GM23338 (cell line): ENCODE data around the gene VTCN1. TPM values are rescaled to one million over a fixed set of nuclear protein-coding genes. Genes with fewer than 3 reads are reported as not detected.

Experiments used
- ATAC-seq: fragments of 200-7000 bp; cut with Tn5 transposase; 3 replicates; pipeline ENCODE4 v1.9.1; 2020
- DNase-seq: peaks from one replicate; pipeline ENCODE4 v3.0.0-alpha.2; 2015; ENCODE audit warnings: low spot score
- H2AFZ ChIP-seq: fragments of 200-600 bp; sonication (generic); 2 replicates; pipeline ENCODE4 v1.8.0; 2016; ENCODE audit warnings: antibody characterized with exemption, mild to moderate bottlenecking, moderate library complexity
- H3F3A ChIP-seq: fragments of 200-600 bp; sonication (generic); replicated peaks from 2 replicates; pipeline ENCODE4 v1.8.0; 2017; ENCODE audit warnings: antibody characterized with exemption, mixed run types, low read depth
- H3K27ac ChIP-seq: fragments of 200-600 bp; sonication (generic); 2 replicates; pipeline ENCODE4 v1.6.1; 2016; ENCODE audit warnings: low read depth
- H3K27me3 ChIP-seq: fragments of 200-600 bp; sonication (generic); 2 replicates; pipeline ENCODE4 v1.8.0; 2016; ENCODE audit warnings: mild to moderate bottlenecking, mixed run types, moderate library complexity; ENCODE audit not compliant: insufficient read depth
- H3K36me3 ChIP-seq: fragments of 200-600 bp; sonication (generic); 2 replicates; pipeline ENCODE4 v1.8.0; 2016; ENCODE audit warnings: mild to moderate bottlenecking; ENCODE audit not compliant: insufficient read depth
- H3K4me1 ChIP-seq: fragments of 200-600 bp; sonication (generic); 2 replicates; pipeline ENCODE4 v1.8.0; 2016; ENCODE audit warnings: mild to moderate bottlenecking, moderate library complexity; ENCODE audit not compliant: insufficient read depth
- H3K4me2 ChIP-seq: fragments of 200-600 bp; sonication (generic); 2 replicates; pipeline ENCODE4 v1.7.1; 2017; ENCODE audit warnings: mixed run types
- H3K4me3 ChIP-seq: fragments of 200-600 bp; sonication (generic); 2 replicates; pipeline ENCODE4 v1.6.1; 2016; ENCODE audit warnings: mixed run types
- H3K79me2 ChIP-seq: fragments of 200-600 bp; sonication (generic); replicated peaks from 2 replicates; pipeline ENCODE4 v1.8.0; 2017; ENCODE audit warnings: mild to moderate bottlenecking; ENCODE audit not compliant: insufficient read depth
- H3K9me2 ChIP-seq: fragments of 200-600 bp; sonication (generic); 2 replicates; pipeline ENCODE4 v1.8.0; 2017; ENCODE audit not compliant: insufficient read depth
- H4K20me1 ChIP-seq: fragments of 200-600 bp; sonication (generic); replicated peaks from 2 replicates; pipeline ENCODE4 v1.8.0; 2017; ENCODE audit warnings: mild to moderate bottlenecking; ENCODE audit not compliant: insufficient read depth
- H3K27ac Mint-ChIP-seq: 2 replicates; pipeline ENCODE4 v1.8.0; 2020; ENCODE audit warnings: inconsistent platforms, mild to moderate bottlenecking, moderate library complexity, mixed read lengths
- H3K27me3 Mint-ChIP-seq: 3 replicates; pipeline ENCODE4 v1.8.0; 2022; ENCODE audit warnings: low read depth, mild to moderate bottlenecking, moderate library complexity, mixed read lengths, inconsistent platforms; ENCODE audit not compliant: insufficient read depth, poor library complexity
- H3K36me3 Mint-ChIP-seq: 3 replicates; pipeline ENCODE4 v1.8.0; 2021; ENCODE audit warnings: low read depth, mild to moderate bottlenecking, inconsistent platforms, moderate library complexity, mixed read lengths
- H3K4me1 Mint-ChIP-seq: 3 replicates; pipeline ENCODE4 v1.8.0; 2020; ENCODE audit warnings: mild to moderate bottlenecking, inconsistent platforms, mixed read lengths
- H3K4me3 Mint-ChIP-seq: 3 replicates; pipeline ENCODE4 v1.8.0; 2021; ENCODE audit warnings: moderate library complexity, mild to moderate bottlenecking, inconsistent platforms, mixed read lengths
- H3K9me3 Mint-ChIP-seq: 3 replicates; pipeline ENCODE4 v1.8.0; 2020; ENCODE audit warnings: moderate library complexity, mild to moderate bottlenecking, inconsistent platforms, mixed read lengths
- EZH2 ChIP-seq: fragments of 200-600 bp; sonication (generic); IDR thresholded peaks from one replicate; pipeline ENCODE4 v1.8.0; 2017; ENCODE audit warnings: antibody characterized with exemption, mild to moderate bottlenecking, low read depth; ENCODE audit not compliant: unreplicated experiment
- EZH2phosphoT487 ChIP-seq: fragments of 200-600 bp; sonication (generic); IDR thresholded peaks from one replicate; pipeline ENCODE4 v1.8.1; 2018; ENCODE audit warnings: antibody characterized with exemption; ENCODE audit not compliant: unreplicated experiment
- JUNB ChIP-seq: IDR thresholded peaks from one replicate; pipeline ENCODE4 v1.6.1; 2016; ENCODE audit warnings: antibody characterized with exemption; ENCODE audit not compliant: unreplicated experiment
- NANOG ChIP-seq: IDR thresholded peaks from 2 replicates; pipeline ENCODE4 v1.6.1; 2016; ENCODE audit warnings: antibody characterized with exemption, borderline replicate concordance
- POLR2AphosphoS5 ChIP-seq: IDR thresholded peaks from 2 replicates; pipeline ENCODE4 v1.6.1; 2016; ENCODE audit warnings: antibody characterized with exemption, low read depth
- STAT1 ChIP-seq: IDR thresholded peaks from one replicate; pipeline ENCODE4 v1.6.1; 2016; ENCODE audit warnings: antibody characterized with exemption; ENCODE audit not compliant: unreplicated experiment
- ZNF114 ChIP-seq: fragments of 250-450 bp; sonication (Bioruptor Pico); IDR thresholded peaks from 2 replicates; pipeline ENCODE4 v1.5.0; 2020; ENCODE audit warnings: mild to moderate bottlenecking, moderate library complexity
- ZNF331 ChIP-seq: fragments of 250-450 bp; sonication (Bioruptor Pico); IDR thresholded peaks from 2 replicates; pipeline ENCODE4 v1.5.0; 2020; ENCODE audit warnings: low read depth, mild to moderate bottlenecking, moderate library complexity
- polyA plus RNA-seq: library from polyadenylated mRNA; unstranded; fragments of >200 nt; fragmentation: Nextera tagmentation; extraction: Ambion mirVana; gene quantifications from 2 replicates; pipeline ENCODE4 v1.2.1, GENCODE V29; 2016
- total RNA-seq: library from RNA; depleted of rRNA; stranded (reverse); fragments of >200 nt; shearing (Covaris generic); gene quantifications from 2 replicates; pipeline ENCODE4 v1.2.3, GENCODE V29; 2014
- TF ChIP-seq, protein P1 (sequence below): fragments of 250-450 bp; sonication (Bioruptor Pico); IDR thresholded peaks from 2 replicates; pipeline ENCODE4 v1.5.0; 2020; ENCODE audit warnings: mild to moderate bottlenecking, moderate library complexity
- TF ChIP-seq, protein P2 (sequence below): IDR thresholded peaks from 2 replicates; pipeline ENCODE4 v1.6.1; 2016; ENCODE audit warnings: antibody characterized with exemption
- TF ChIP-seq, protein P3 (sequence below): IDR thresholded peaks from one replicate; pipeline ENCODE4 v1.6.1; 2018; ENCODE audit warnings: antibody characterized with exemption; ENCODE audit not compliant: unreplicated experiment

Gene VTCN1
- total and polyA plus RNA-seq, 2 experiments from 2014 or later, result not detected

DNA sequence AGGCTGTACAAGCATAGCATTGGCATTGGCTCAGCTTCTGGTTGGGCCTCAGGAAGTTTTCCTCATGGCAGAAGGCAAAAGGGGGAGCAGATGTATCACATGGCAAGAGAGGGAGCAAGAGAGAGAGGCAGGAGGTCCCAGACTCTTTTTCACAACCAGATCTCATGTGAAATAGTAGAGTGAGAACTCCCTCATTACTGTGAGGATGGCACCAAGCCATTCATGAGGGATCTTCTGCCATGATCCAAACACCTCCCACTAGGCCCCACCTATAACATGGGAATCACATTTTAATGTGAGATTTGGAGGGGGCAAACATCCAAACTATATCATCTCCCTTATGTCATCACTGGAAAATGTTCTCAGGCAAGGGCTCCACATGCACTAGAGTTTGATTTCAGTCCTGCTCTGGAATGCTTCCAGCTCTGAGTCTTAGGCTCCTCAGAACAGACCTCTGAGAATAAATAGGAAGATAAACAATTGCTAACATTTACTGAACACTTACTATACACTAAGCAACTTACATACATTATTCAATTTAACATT lies 39.4 kb upstream of the VTCN1 start (continued):
- TF ChIP-seq, protein P1, sequence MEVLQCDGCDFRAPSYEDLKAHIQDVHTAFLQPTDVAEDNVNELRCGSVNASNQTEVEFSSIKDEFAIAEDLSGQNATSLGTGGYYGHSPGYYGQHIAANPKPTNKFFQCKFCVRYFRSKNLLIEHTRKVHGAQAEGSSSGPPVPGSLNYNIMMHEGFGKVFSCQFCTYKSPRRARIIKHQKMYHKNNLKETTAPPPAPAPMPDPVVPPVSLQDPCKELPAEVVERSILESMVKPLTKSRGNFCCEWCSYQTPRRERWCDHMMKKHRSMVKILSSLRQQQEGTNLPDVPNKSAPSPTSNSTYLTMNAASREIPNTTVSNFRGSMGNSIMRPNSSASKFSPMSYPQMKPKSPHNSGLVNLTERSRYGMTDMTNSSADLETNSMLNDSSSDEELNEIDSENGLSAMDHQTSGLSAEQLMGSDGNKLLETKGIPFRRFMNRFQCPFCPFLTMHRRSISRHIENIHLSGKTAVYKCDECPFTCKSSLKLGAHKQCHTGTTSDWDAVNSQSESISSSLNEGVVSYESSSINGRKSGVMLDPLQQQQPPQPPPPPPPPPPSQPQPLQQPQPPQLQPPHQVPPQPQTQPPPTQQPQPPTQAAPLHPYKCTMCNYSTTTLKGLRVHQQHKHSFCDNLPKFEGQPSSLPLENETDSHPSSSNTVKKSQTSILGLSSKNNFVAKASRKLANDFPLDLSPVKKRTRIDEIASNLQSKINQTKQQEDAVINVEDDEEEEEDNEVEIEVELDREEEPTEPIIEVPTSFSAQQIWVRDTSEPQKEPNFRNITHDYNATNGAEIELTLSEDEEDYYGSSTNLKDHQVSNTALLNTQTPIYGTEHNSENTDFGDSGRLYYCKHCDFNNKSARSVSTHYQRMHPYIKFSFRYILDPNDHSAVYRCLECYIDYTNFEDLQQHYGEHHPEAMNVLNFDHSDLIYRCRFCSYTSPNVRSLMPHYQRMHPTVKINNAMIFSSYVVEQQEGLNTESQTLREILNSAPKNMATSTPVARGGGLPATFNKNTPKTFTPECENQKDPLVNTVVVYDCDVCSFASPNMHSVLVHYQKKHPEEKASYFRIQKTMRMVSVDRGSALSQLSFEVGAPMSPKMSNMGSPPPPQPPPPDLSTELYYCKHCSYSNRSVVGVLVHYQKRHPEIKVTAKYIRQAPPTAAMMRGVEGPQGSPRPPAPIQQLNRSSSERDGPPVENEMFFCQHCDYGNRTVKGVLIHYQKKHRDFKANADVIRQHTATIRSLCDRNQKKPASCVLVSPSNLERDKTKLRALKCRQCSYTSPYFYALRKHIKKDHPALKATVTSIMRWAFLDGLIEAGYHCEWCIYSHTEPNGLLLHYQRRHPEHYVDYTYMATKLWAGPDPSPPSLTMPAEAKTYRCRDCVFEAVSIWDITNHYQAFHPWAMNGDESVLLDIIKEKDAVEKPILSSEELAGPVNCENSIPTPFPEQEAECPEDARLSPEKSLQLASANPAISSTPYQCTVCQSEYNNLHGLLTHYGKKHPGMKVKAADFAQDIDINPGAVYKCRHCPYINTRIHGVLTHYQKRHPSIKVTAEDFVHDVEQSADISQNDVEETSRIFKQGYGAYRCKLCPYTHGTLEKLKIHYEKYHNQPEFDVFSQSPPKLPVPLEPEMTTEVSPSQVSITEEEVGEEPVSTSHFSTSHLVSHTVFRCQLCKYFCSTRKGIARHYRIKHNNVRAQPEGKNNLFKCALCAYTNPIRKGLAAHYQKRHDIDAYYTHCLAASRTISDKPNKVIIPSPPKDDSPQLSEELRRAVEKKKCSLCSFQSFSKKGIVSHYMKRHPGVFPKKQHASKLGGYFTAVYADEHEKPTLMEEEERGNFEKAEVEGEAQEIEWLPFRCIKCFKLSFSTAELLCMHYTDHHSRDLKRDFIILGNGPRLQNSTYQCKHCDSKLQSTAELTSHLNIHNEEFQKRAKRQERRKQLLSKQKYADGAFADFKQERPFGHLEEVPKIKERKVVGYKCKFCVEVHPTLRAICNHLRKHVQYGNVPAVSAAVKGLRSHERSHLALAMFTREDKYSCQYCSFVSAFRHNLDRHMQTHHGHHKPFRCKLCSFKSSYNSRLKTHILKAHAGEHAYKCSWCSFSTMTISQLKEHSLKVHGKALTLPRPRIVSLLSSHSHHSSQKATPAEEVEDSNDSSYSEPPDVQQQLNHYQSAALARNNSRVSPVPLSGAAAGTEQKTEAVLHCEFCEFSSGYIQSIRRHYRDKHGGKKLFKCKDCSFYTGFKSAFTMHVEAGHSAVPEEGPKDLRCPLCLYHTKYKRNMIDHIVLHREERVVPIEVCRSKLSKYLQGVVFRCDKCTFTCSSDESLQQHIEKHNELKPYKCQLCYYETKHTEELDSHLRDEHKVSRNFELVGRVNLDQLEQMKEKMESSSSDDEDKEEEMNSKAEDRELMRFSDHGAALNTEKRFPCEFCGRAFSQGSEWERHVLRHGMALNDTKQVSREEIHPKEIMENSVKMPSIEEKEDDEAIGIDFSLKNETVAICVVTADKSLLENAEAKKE (CRISPR knock-in tag), result no peak
- TF ChIP-seq STAT1 (no peak), NANOG (no peak)

GRCh38 chr1:117244971-117245370 lies 34.2 kb upstream of the VTCN1 start:
- Mint-ChIP-seq H3K36me3 (no peaks in the 10 kb centered on the region), H3K4me3 (no peak overlapping the region), H3K27ac (no peak overlapping the region), H3K9me3 (no peaks in the 10 kb centered on the region), H3K4me1 (peaks cover 9% of the 10 kb centered on the region), H3K27me3 (no peaks in the 10 kb centered on the region)
- Histone ChIP-seq H3K9me2 (peaks cover 11% of the 10 kb centered on the region), H3K4me1 (no peaks in the 10 kb centered on the region; the same call in 1 of the 2 replicates), H3K4me3 (no peak overlapping the region), H3K27ac (no peak overlapping the region), H4K20me1 (no peaks in the 10 kb centered on the region), H3K36me3 (no peaks in the 10 kb centered on the region), H3K27me3 (no peaks in the 10 kb centered on the region), H3K79me2 (no peaks in the 10 kb centered on the region), H3K4me2 (no peak overlapping the region), H2AFZ (no peak overlapping the region), H3F3A (no peaks in the 10 kb centered on the region)
- DNase-seq (no peak), ATAC-seq (no peak)
- TF ChIP-seq JUNB (no peak), ZNF331 (CRISPR knock-in tag) (no peak), ZNF114 (CRISPR knock-in tag) (no peak), EZH2phosphoT487 (no peak), NANOG (no peak), STAT1 (no peak), EZH2 (no peak), POLR2AphosphoS5 (no peak)
- TF ChIP-seq, protein P2, sequence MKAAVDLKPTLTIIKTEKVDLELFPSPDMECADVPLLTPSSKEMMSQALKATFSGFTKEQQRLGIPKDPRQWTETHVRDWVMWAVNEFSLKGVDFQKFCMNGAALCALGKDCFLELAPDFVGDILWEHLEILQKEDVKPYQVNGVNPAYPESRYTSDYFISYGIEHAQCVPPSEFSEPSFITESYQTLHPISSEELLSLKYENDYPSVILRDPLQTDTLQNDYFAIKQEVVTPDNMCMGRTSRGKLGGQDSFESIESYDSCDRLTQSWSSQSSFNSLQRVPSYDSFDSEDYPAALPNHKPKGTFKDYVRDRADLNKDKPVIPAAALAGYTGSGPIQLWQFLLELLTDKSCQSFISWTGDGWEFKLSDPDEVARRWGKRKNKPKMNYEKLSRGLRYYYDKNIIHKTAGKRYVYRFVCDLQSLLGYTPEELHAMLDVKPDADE, result no peak
- TF ChIP-seq, protein P3, sequence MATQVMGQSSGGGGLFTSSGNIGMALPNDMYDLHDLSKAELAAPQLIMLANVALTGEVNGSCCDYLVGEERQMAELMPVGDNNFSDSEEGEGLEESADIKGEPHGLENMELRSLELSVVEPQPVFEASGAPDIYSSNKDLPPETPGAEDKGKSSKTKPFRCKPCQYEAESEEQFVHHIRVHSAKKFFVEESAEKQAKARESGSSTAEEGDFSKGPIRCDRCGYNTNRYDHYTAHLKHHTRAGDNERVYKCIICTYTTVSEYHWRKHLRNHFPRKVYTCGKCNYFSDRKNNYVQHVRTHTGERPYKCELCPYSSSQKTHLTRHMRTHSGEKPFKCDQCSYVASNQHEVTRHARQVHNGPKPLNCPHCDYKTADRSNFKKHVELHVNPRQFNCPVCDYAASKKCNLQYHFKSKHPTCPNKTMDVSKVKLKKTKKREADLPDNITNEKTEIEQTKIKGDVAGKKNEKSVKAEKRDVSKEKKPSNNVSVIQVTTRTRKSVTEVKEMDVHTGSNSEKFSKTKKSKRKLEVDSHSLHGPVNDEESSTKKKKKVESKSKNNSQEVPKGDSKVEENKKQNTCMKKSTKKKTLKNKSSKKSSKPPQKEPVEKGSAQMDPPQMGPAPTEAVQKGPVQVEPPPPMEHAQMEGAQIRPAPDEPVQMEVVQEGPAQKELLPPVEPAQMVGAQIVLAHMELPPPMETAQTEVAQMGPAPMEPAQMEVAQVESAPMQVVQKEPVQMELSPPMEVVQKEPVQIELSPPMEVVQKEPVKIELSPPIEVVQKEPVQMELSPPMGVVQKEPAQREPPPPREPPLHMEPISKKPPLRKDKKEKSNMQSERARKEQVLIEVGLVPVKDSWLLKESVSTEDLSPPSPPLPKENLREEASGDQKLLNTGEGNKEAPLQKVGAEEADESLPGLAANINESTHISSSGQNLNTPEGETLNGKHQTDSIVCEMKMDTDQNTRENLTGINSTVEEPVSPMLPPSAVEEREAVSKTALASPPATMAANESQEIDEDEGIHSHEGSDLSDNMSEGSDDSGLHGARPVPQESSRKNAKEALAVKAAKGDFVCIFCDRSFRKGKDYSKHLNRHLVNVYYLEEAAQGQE, result no peak
